RWPE1 (cell line): Measurements from ENCODE around the gene SGSM1.

Experiments
- CTCF ChIA-PET: fragments of 350-600 bp; sonication (Branson Sonifier 250); formaldehyde crosslinking; extraction: SDS; loops from one replicate; lab custom pipeline; 2021; lab: Yijun Ruan, JAX
- POLR2A ChIA-PET: fragments of 400-600 bp; formaldehyde crosslinking; extraction: SDS; loops from one replicate; lab custom pipeline; 2020; ENCODE audit warnings: antibody characterized with exemption; ENCODE audit not compliant: low non-redundant PET; lab: Yijun Ruan, JAX
- DNase-seq: peaks from one replicate; pipeline ENCODE4 v3.0.0; 2012; ENCODE audit warnings: low spot score
- H3K27ac ChIP-seq: fragments of 450-650 bp; 2 replicates; pipeline ENCODE4 v1.5.1; 2017
- CTCF ChIP-seq: fragments of 450-650 bp; conservative IDR thresholded peaks from 2 replicates; pipeline ENCODE4 v1.5.1; 2017; ENCODE audit warnings: low read depth, mild to moderate bottlenecking

The SGSM1 gene

GRCh38 chr22:24968066-24968561, 162.1 kb downstream of the SGSM1 start:
- CTCF ChIA-PET = no interaction called here
- DNase-seq = peak; percentile 51
- no peak for TF ChIP-seq CTCF
- peak overlapping the region; percentile 98 for H3K27ac ChIP-seq
- POLR2A ChIA-PET = no interaction called here

- no peak for TF ChIP-seq CTCF
- DNase-seq = no peak
- ChIA-PET POLR2A (no interaction called here), CTCF (no interaction called here)
- peak overlapping the region; percentile 84 for H3K27ac ChIP-seq
Measured at GRCh38 chr22:24969560-24970301, 163.7 kb downstream of the SGSM1 start.

GRCh38 chr22:24972369-24972768, 166.4 kb downstream of the SGSM1 start:
- peak overlapping the region; percentile 99 for H3K27ac ChIP-seq
- POLR2A ChIA-PET = no interaction called here
- CTCF ChIA-PET = no interaction called here
- TF ChIP-seq CTCF = no peak
- DNase-seq = no peak

GRCh38 chr22:24973872-24974271, 167.9 kb downstream of the SGSM1 start:
- H3K27ac ChIP-seq = peak overlapping the region; percentile 99
- ChIA-PET CTCF (interaction anchor here (0.6 kb wide), 1 partner anchor 137 kb away, joined by 3 read pairs; no protein-coding TSS in a partner anchor), POLR2A (interaction anchor here (0.5 to 1.8 kb wide), 2 partner anchors 11 to 12 kb away, joined by 3 to 5 read pairs; no protein-coding TSS in a partner anchor)
- no peak for DNase-seq
- TF ChIP-seq CTCF = no peak

- CTCF ChIA-PET = no interaction called here
Measured at GRCh38 chr22:24975125-24975640, 169.2 kb downstream of the SGSM1 start.

More at GRCh38 chr22:24975125-24975640, 169.2 kb downstream of the SGSM1 start:
- no peak for DNase-seq
- H3K27ac ChIP-seq = peak overlapping the region; percentile 99
- TF ChIP-seq CTCF = no peak
- POLR2A ChIA-PET = interaction anchor here (0.5 to 1.8 kb wide), 2 partner anchors 11 to 13 kb away, joined by 3 read pairs; no protein-coding TSS in a partner anchor
